Nephron progenitor cell (in vitro differentiated cells): ENCODE data around the gene NELFB.

ENCODE experiments used
- DNase-seq: peaks from one replicate; pipeline ENCODE4 v3.0.0; 2021
- H3K27ac Mint-ChIP-seq: 2 replicates; pipeline ENCODE4 v1.8.0; 2021; ENCODE audit warnings: mild to moderate bottlenecking, moderate library complexity, mixed read lengths
- H3K27me3 Mint-ChIP-seq: 2 replicates; pipeline ENCODE4 v1.8.0; 2021; ENCODE audit warnings: mild to moderate bottlenecking, low read depth, mixed read lengths; ENCODE audit not compliant: poor library complexity
- H3K36me3 Mint-ChIP-seq: 2 replicates; pipeline ENCODE4 v1.8.0; 2021; ENCODE audit warnings: low read depth, mixed read lengths
- H3K4me1 Mint-ChIP-seq: 2 replicates; pipeline ENCODE4 v1.8.0; 2021; ENCODE audit warnings: mixed read lengths
- H3K4me3 Mint-ChIP-seq: 2 replicates; pipeline ENCODE4 v1.8.0; 2021; ENCODE audit warnings: mild to moderate bottlenecking, moderate library complexity, mixed read lengths
- H3K9me3 Mint-ChIP-seq: 2 replicates; pipeline ENCODE4 v1.8.0; 2021; ENCODE audit warnings: mild to moderate bottlenecking, moderate library complexity, mixed read lengths
- TF ChIP-seq, protein P1 (sequence below): fragments of 200-600 bp; sonication (generic); IDR thresholded peaks from 2 replicates; pipeline ENCODE4 v1.5.0; 2021; ENCODE audit warnings: antibody characterized with exemption

NELFB gene

GRCh38 chr9:137226338-137227053 is 28.6 kb upstream of the NELFB start:
- no peaks in the 10 kb centered on the region for H3K36me3 Mint-ChIP-seq
- DNase-seq, result no peak
- H3K9me3 Mint-ChIP-seq, result no peaks in the 10 kb centered on the region
- no peak overlapping the region for H3K4me3 Mint-ChIP-seq
- H3K27ac Mint-ChIP-seq, result no peak overlapping the region
- H3K27me3 Mint-ChIP-seq, result peaks cover 4% of the 10 kb centered on the region
- TF ChIP-seq, protein P1, sequence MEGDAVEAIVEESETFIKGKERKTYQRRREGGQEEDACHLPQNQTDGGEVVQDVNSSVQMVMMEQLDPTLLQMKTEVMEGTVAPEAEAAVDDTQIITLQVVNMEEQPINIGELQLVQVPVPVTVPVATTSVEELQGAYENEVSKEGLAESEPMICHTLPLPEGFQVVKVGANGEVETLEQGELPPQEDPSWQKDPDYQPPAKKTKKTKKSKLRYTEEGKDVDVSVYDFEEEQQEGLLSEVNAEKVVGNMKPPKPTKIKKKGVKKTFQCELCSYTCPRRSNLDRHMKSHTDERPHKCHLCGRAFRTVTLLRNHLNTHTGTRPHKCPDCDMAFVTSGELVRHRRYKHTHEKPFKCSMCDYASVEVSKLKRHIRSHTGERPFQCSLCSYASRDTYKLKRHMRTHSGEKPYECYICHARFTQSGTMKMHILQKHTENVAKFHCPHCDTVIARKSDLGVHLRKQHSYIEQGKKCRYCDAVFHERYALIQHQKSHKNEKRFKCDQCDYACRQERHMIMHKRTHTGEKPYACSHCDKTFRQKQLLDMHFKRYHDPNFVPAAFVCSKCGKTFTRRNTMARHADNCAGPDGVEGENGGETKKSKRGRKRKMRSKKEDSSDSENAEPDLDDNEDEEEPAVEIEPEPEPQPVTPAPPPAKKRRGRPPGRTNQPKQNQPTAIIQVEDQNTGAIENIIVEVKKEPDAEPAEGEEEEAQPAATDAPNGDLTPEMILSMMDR, result no peak
- peaks cover 14% of the 10 kb centered on the region for H3K4me1 Mint-ChIP-seq

DNA sequence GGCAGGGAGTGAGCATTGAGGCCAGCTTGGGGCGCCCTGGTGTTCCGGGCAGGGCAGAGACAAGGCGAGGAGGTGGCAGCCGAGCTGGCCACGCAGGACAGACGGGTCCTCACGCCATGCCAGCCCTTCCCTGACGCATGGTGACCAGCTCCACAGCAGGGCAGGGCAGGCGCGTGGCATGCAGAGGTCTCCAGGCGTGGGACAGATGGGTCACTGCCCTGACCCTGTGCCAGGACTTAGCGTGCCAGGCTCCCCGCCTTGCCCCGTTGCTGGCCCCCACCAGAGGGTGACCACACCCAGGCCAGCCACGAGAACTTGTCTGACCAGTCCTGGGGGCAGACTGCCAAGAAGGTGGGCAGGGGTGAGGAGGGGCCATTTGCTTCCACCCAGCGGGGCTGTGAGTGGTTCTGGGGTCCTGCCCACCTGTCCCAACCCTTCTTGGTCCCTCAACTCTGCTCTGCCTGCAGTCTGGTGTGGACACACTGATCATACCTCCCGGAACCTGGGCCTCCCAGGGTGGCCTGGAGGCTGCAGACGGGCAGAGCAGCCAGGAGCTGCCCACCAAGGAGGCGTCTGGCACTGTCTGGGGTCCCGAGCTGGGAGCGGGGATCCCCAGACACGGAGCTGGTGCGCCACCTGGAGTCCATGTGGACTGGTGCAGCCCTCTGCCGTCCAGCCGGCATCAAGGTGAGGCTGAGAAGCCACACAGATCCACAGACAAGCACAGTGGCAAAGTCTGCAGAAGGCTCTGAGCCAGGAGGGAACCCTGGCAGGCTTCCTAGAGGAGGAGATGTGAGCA is 27.9 kb upstream of the NELFB start, which contains the start of gene RNF224:
RNF224 (plus strand) TSS at position 449 of the 799 bp plus-strand sequence. CDS start 834 bp downstream, outside the sequence.
- Mint-ChIP-seq H3K4me3 (peak within 1 kb of the TSS; percentile 46), H3K36me3 (no peaks in the 10 kb centered on the region), H3K4me1 (peaks cover 14% of the 10 kb centered on the region), H3K9me3 (no peaks in the 10 kb centered on the region), H3K27ac (no peak within 1 kb of the TSS), H3K27me3 (peaks cover 4% of the 10 kb centered on the region)
- DNase-seq, result peak; percentile 89
- TF ChIP-seq, protein P1, result peak; percentile 83

- H3K9me3 Mint-ChIP-seq, result no peaks in the 10 kb centered on the region
- H3K36me3 Mint-ChIP-seq, result no peaks in the 10 kb centered on the region
- H3K27me3 Mint-ChIP-seq, result peaks cover under 1% of the 10 kb centered on the region
- H3K4me1 Mint-ChIP-seq, result peaks cover 14% of the 10 kb centered on the region
- H3K27ac Mint-ChIP-seq, result no peak overlapping the region
- H3K4me3 Mint-ChIP-seq, result peak overlapping the region; percentile 46
- no peak for DNase-seq
- TF ChIP-seq, protein P1, result no peak
These were observed 27.1 kb upstream of the NELFB start for GRCh38 chr9:137227853-137228505.

- no peak overlapping the region for H3K4me3 Mint-ChIP-seq
- H3K9me3 Mint-ChIP-seq, result no peaks in the 10 kb centered on the region
- H3K4me1 Mint-ChIP-seq, result peaks cover 14% of the 10 kb centered on the region
- TF ChIP-seq, protein P1, result no peak
- no peak overlapping the region for H3K27ac Mint-ChIP-seq
- DNase-seq, result no peak
- no peaks in the 10 kb centered on the region for H3K27me3 Mint-ChIP-seq
- no peaks in the 10 kb centered on the region for H3K36me3 Mint-ChIP-seq
These were observed 26.6 kb upstream of the NELFB start for GRCh38 chr9:137228506-137228967.

- TF ChIP-seq, protein P1, result no peak
- H3K4me1 Mint-ChIP-seq, result peaks cover 14% of the 10 kb centered on the region
- DNase-seq, result no peak
- H3K27me3 Mint-ChIP-seq, result no peaks in the 10 kb centered on the region
- H3K36me3 Mint-ChIP-seq, result no peaks in the 10 kb centered on the region
- H3K27ac Mint-ChIP-seq, result no peak overlapping the region
- H3K4me3 Mint-ChIP-seq, result no peak overlapping the region
- no peaks in the 10 kb centered on the region for H3K9me3 Mint-ChIP-seq
These were observed 25.9 kb upstream of the NELFB start for GRCh38 chr9:137228968-137229896.
